NCI-H2107 treated with DMSO at 0.1 percent for 48 hours (cell line): ENCODE results near the gene SUSD1.

Source experiments
- DNase-seq: peaks from one replicate; lab custom pipeline; 2025; ENCODE audit not compliant: unreplicated experiment; lab: John Stamatoyannopoulos, UW

The SUSD1 gene

GRCh38 chr9:112072721-112073638 lies 102.1 kb downstream of the SUSD1 start:
- no peak for DNase-seq

- DNase-seq, result no peak
Observed at GRCh38 chr9:112069318-112070169, 105.6 kb downstream of the SUSD1 start.

GRCh38 chr9:112065806-112066606 lies 109.1 kb downstream of the SUSD1 start:
- DNase-seq, result no peak

DNA sequence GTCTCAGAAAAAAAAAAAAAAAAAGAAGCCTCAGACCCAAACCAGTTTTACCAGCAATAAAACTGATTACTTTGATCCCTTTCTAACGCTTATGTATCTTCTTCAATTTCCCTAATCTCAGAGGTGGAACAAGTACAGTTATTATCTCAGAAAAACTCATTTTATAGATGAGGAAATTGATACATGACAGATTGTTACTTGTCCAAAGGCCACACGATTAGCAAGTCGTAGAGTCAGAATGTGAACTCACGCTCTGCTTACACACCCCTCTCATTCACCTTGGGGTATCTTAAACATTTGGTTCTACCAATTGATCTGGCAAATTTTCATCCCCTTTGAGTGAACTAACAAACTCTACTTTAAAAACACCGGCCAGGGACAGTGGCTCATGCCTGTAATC lies 110.2 kb downstream of the SUSD1 start:
- no peak for DNase-seq

- DNase-seq, result no peak
Observed at GRCh38 chr9:112063586-112063985, 111.5 kb downstream of the SUSD1 start.

- DNase-seq, result no peak
Observed at GRCh38 chr9:112063151-112063550, 111.9 kb downstream of the SUSD1 start.

DNA sequence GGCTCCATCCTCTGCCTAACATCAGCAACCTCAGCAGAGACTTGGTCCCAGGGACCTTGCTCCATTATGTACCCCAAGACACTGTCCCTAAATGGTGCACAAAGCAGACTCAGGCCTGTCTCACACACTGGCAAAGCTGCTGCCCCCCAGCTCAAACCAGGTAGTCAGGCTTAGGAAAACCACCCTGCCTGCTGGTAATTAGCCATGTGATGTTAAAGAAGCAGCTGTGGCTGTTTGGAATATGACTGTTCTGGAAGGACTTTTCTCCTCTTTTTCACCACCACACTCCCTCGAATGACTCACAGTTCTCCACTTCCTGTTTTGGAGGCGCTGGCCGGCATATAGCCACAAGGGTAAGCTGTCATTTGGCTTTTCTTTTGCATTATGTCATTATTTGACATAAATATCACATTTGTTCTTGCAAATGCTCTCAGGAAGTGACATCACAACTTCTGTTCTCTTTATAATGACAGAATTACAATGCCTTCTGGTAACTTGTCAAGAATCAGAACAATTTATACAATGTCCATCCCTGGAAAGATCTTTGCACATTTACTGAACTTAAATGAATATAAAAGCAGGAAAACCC lies 113.9 kb downstream of the SUSD1 start:
- no peak for DNase-seq

GRCh38 chr9:112059966-112060320 lies 115.2 kb downstream of the SUSD1 start:
- DNase-seq, result no peak

- no peak for DNase-seq
Observed at GRCh38 chr9:112059145-112059965, 115.7 kb downstream of the SUSD1 start.

DNA sequence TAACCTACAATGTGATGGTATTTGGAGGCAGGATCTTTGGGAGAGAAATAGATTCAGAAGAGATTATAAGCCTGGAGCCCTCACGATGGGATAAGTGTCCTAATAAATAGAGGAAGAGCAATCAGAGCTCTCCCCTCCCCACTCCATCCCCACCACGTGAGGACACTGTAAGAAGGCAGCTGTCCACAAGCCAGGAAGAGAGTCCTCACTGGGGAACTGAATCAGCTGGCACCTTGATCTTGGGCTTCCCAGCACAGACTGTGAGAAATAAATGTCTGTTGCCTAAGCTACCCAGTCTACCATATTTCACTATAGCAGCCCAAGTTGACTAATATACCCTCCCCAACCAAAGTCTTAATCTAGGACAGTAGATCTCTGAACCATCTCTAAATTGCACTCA lies 118.1 kb downstream of the SUSD1 start:
- no peak for DNase-seq

DNA sequence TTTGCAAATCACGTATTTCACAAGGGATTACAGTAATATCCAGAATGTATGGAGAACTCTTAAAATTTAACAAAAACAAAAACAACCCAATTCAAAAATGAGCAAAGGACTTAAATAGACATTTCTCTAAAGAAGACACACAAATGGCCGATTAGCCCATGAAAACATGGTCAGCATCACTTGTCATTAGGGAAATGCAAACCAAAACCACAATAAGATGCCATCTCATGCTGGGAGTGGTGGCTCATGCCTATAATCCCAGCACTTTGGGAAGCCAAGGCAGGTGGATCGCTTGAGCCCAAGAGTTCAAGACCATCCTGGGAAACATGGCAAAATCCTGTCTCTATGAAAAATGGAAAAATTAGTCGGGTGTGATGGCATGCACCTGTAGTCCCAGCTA lies 120.2 kb downstream of the SUSD1 start:
- no peak for DNase-seq

- DNase-seq, result no peak
Observed at GRCh38 chr9:112051812-112052211, 123.3 kb downstream of the SUSD1 start.

DNA sequence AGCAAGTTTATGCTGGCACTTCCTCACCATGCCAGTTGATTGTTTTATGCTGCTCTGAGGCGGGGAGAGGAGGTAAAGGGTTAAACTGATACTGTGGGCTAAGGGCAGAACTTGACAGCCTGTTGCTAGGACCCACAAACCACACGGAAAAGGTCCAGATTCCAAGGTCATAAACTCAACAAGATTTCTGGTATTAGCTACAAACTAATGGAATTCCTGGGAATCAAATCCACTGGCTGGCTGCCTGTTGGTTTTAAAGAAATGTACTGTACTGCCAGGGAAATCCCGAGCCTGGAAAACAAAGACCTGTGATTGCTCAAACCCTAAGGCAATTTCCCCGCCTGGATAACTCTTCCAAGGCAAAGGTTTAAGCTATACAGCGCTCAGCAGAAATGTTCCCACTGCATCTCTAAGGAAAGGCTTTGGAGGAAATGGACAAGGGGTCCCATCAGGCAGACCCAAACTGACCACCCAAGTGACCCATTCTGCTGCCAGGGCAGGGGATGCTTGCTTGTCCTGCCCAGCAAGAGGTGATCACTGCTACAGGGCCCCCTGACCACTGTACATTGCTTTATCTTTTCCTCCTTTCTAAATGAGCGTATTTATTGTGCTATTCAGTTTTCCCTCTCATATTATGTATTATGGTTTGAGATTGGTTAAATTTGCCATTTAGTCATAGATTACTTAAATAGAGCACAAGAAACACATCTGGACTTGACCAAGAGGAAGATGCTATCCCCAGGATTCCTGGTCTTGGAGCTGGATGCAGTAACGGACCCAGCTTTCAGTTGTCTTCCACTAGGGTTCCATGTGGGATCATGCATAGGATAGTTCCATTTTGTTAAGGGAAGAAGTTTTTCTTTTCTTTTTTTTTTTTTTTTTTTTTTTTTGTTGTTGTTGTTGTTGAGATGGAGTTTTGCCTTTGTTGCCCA lies 124.3 kb downstream of the SUSD1 start:
- no peak for DNase-seq

GRCh38 chr9:112049811-112050516 lies 125.1 kb downstream of the SUSD1 start:
- no peak for DNase-seq

DNA sequence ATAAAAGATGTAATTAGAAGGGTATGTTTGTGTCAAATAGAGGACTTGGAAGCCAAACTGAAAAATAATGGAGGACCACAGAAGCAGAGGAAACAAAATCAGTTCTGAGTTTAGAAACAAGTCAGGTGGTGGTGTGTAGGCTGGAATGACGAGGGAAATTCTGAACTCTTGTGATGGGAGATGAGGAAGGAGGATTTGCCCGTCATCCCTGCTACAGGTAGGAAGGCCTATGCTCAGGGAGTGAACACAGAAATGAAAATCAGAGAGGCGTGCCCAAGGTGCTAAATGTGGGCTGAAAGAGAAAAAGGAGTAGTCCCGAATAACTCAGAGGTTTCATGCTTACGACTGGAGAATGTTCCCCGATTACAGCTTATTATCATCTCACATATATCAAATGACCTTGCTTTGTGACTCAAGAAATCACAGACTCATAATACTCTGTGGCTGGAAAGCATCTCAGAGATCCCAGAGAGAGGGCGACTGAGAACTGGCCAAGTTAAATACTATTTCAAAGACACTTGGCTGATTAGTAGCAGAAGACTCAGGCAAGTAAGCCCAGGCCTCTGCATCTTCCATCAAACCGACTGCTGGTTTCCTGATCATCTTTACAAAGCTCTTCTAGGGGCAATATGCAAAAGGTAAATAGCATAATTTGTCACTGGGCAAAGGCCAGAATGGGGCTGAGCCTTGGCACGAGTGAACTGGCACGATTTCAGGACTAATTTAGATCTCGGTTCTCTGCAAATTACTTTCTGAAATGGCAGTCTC lies 126.0 kb downstream of the SUSD1 start:
- no peak for DNase-seq

GRCh38 chr9:112047538-112048066 lies 127.5 kb downstream of the SUSD1 start:
- DNase-seq, result no peak

GRCh38 chr9:112046181-112046580 lies 128.9 kb downstream of the SUSD1 start:
- no peak for DNase-seq
